WTC11 (cell line): ENCODE measurements around the gene TMCC1. TPM values are rescaled to one million over a fixed set of nuclear protein-coding genes. Genes with fewer than 3 reads are reported as not detected.

Experiments used
- ATAC-seq: fragments of 200-7000 bp; cut with Tn5 transposase; 2 replicates; pipeline ENCODE4 v1.10.0; 2021; ENCODE audit warnings: mild to moderate bottlenecking, moderate library complexity
- CTCF ChIA-PET: fragments of 300-600 bp; sonication (Branson Sonifier 250); formaldehyde crosslinking; loops from one replicate; lab custom pipeline; 2021; ENCODE audit warnings: antibody characterized with exemption; lab: Charles Lee
- POLR2A ChIA-PET: fragments of 350-600 bp; sonication (Branson Sonifier 250); formaldehyde crosslinking; loops from one replicate; lab custom pipeline; 2021; ENCODE audit warnings: antibody characterized with exemption; lab: Charles Lee
- DNase-seq: peaks from one replicate; pipeline ENCODE4 v3.0.0; 2021; ENCODE audit warnings: low spot score
- H3K27ac Mint-ChIP-seq: 2 replicates; pipeline ENCODE4 v1.8.0; 2021; ENCODE audit warnings: mixed read lengths
- H3K27me3 Mint-ChIP-seq: 2 replicates; pipeline ENCODE4 v1.8.0; 2021; ENCODE audit warnings: low read depth, mild to moderate bottlenecking, moderate library complexity, mixed read lengths
- H3K36me3 Mint-ChIP-seq: 2 replicates; pipeline ENCODE4 v1.8.0; 2021; ENCODE audit warnings: mixed read lengths
- H3K4me1 Mint-ChIP-seq: 2 replicates; pipeline ENCODE4 v1.8.0; 2022; ENCODE audit warnings: mixed read lengths
- H3K4me3 Mint-ChIP-seq: 2 replicates; pipeline ENCODE4 v1.8.0; 2021; ENCODE audit warnings: mild to moderate bottlenecking, moderate library complexity, mixed read lengths
- H3K9me3 Mint-ChIP-seq: 2 replicates; pipeline ENCODE4 v1.8.0; 2021; ENCODE audit warnings: mixed read lengths
- ARID4B ChIP-seq: sonication (generic); formaldehyde crosslinking; IDR thresholded peaks from 2 replicates; pipeline ENCODE4 v1.8.0; 2023; ENCODE audit warnings: missing genetic modification reagents, mild to moderate bottlenecking, borderline replicate concordance
- ATF3 ChIP-seq: sonication (generic); formaldehyde crosslinking; conservative IDR thresholded peaks from 2 replicates; pipeline ENCODE4 v1.8.1; 2022; ENCODE audit warnings: mild to moderate bottlenecking, missing genetic modification reagents
- CREB1 ChIP-seq: sonication (generic); formaldehyde crosslinking; IDR thresholded peaks from 2 replicates; pipeline ENCODE4 v1.8.0; 2023; ENCODE audit warnings: mild to moderate bottlenecking, missing genetic modification reagents
- EMX1 ChIP-seq: fragments of 250-450 bp; sonication (Bioruptor Pico); IDR thresholded peaks from 2 replicates; pipeline ENCODE4 v1.8.0; 2021; ENCODE audit warnings: mild to moderate bottlenecking
- ESRRA ChIP-seq: sonication (generic); formaldehyde crosslinking; IDR thresholded peaks from 2 replicates; pipeline ENCODE4 v1.8.1; 2022; ENCODE audit warnings: mild to moderate bottlenecking, missing genetic modification reagents, borderline replicate concordance
- ETV6 ChIP-seq: sonication (generic); formaldehyde crosslinking; IDR thresholded peaks from 2 replicates; pipeline ENCODE4 v1.8.1; 2022; ENCODE audit warnings: mild to moderate bottlenecking, missing genetic modification reagents
- FOXP4 ChIP-seq: sonication (generic); formaldehyde crosslinking; IDR thresholded peaks from 2 replicates; pipeline ENCODE4 v1.8.0; 2022; ENCODE audit warnings: mild to moderate bottlenecking, missing genetic modification reagents
- IRF2 ChIP-seq: sonication (generic); formaldehyde crosslinking; IDR thresholded peaks from 2 replicates; pipeline ENCODE4 v1.8.0; 2022; ENCODE audit warnings: low read depth, missing genetic modification reagents, borderline replicate concordance
- KAT7 ChIP-seq: sonication (generic); formaldehyde crosslinking; IDR thresholded peaks from 2 replicates; pipeline ENCODE4 v1.8.1; 2023; ENCODE audit warnings: missing genetic modification reagents, mild to moderate bottlenecking, borderline replicate concordance
- NFYB ChIP-seq: sonication (generic); formaldehyde crosslinking; conservative IDR thresholded peaks from 2 replicates; pipeline ENCODE4 v1.8.0; 2022; ENCODE audit warnings: low read depth, missing genetic modification reagents
- PRDM15 ChIP-seq: sonication (generic); formaldehyde crosslinking; IDR thresholded peaks from 2 replicates; pipeline ENCODE4 v1.8.0; 2022; ENCODE audit warnings: missing genetic modification reagents
- STAT6 ChIP-seq: sonication (generic); formaldehyde crosslinking; conservative IDR thresholded peaks from 2 replicates; pipeline ENCODE4 v1.8.1; 2023; ENCODE audit warnings: mild to moderate bottlenecking, low read depth, missing genetic modification reagents, moderate library complexity
- TCF7 ChIP-seq: sonication (generic); formaldehyde crosslinking; IDR thresholded peaks from 2 replicates; pipeline ENCODE4 v1.8.0; 2022; ENCODE audit warnings: mild to moderate bottlenecking, low read depth, missing genetic modification reagents, moderate library complexity
- USF2 ChIP-seq: sonication (generic); formaldehyde crosslinking; IDR thresholded peaks from 2 replicates; pipeline ENCODE4 v1.8.1; 2023; ENCODE audit warnings: mild to moderate bottlenecking, missing genetic modification reagents, moderate library complexity
- ZBTB21 ChIP-seq: sonication (generic); formaldehyde crosslinking; IDR thresholded peaks from 2 replicates; pipeline ENCODE4 v1.8.1; 2023; ENCODE audit warnings: mild to moderate bottlenecking, missing genetic modification reagents, borderline replicate concordance
- ZNF138 ChIP-seq: sonication (generic); formaldehyde crosslinking; conservative IDR thresholded peaks from 2 replicates; pipeline ENCODE4 v1.8.1; 2022; ENCODE audit warnings: mild to moderate bottlenecking, moderate library complexity, missing genetic modification reagents
- ZNF317 ChIP-seq: sonication (generic); formaldehyde crosslinking; IDR thresholded peaks from 2 replicates; pipeline ENCODE4 v1.8.1; 2023; ENCODE audit warnings: low read depth, mild to moderate bottlenecking, moderate library complexity, missing genetic modification reagents, borderline replicate concordance
- ZNF416 ChIP-seq: fragments of 250-450 bp; sonication (Bioruptor Pico); IDR thresholded peaks from 2 replicates; pipeline ENCODE4 v1.9.0; 2021; ENCODE audit warnings: mild to moderate bottlenecking, inconsistent platforms
- ZNF425 ChIP-seq: fragments of 250-450 bp; sonication (Bioruptor Pico); conservative IDR thresholded peaks from 2 replicates; pipeline ENCODE4 v1.9.0; 2021; ENCODE audit warnings: mild to moderate bottlenecking
- total RNA-seq: library from RNA; stranded (reverse); gene quantifications from 3 replicates; pipeline ENCODE4 v1.2.3, GENCODE V29; 2021

TMCC1 gene
- total RNA-seq, 1 experiment from 2014 or later, result 29.3 TPM

GRCh38 chr3:129778871-129779270, 114.6 kb downstream of the TMCC1 start:
- Mint-ChIP-seq H3K4me1 (peaks cover 8% of the 10 kb centered on the region), H3K36me3 (no peaks in the 10 kb centered on the region), H3K9me3 (no peaks in the 10 kb centered on the region), H3K27me3 (no peaks in the 10 kb centered on the region), H3K27ac (no peak overlapping the region), H3K4me3 (no peak overlapping the region)
- CTCF ChIA-PET, result no interaction called here
- ATAC-seq (no peak), DNase-seq (no peak)
- no peak for TF ChIP-seq ZNF317 (CRISPR knock-in tag)
- TF ChIP-seq EMX1 (CRISPR knock-in tag), result no peak
- no peak for TF ChIP-seq ATF3 (CRISPR knock-in tag)
- TF ChIP-seq FOXP4 (CRISPR knock-in tag), result no peak
- no peak for TF ChIP-seq ARID4B (CRISPR knock-in tag)
- no peak for TF ChIP-seq IRF2 (CRISPR knock-in tag)
- TF ChIP-seq TCF7 (CRISPR knock-in tag), result no peak
- TF ChIP-seq STAT6 (CRISPR knock-in tag), result no peak
- TF ChIP-seq NFYB (CRISPR knock-in tag), result no peak
- no peak for TF ChIP-seq ZNF425
- TF ChIP-seq ETV6 (CRISPR knock-in tag), result no peak
- no peak for TF ChIP-seq ZNF138 (CRISPR knock-in tag)
- POLR2A ChIA-PET, result no interaction called here

GRCh38 chr3:129777806-129778205, 115.7 kb downstream of the TMCC1 start:
- no peak for ATAC-seq
- TF ChIP-seq ZNF317 (CRISPR knock-in tag), result no peak
- TF ChIP-seq CREB1 (CRISPR knock-in tag), result no peak
- no peak for TF ChIP-seq ZNF138 (CRISPR knock-in tag)
- TF ChIP-seq PRDM15 (CRISPR knock-in tag), result no peak
- no peak for TF ChIP-seq ESRRA (CRISPR knock-in tag)
- TF ChIP-seq ZNF416 (CRISPR knock-in tag), result no peak
- no peak for TF ChIP-seq USF2 (CRISPR knock-in tag)
- no peak for TF ChIP-seq ZBTB21 (CRISPR knock-in tag)
- TF ChIP-seq KAT7 (CRISPR knock-in tag), result no peak

More at GRCh38 chr3:129777806-129778205, 115.7 kb downstream of the TMCC1 start:
- no peak for DNase-seq
- Mint-ChIP-seq H3K4me1 (peaks cover 13% of the 10 kb centered on the region), H3K27ac (0 out of 2 replicates have a peak overlapping the region, but pooled peaks have one; percentile 32), H3K27me3 (no peaks in the 10 kb centered on the region), H3K4me3 (no peak overlapping the region), H3K36me3 (no peaks in the 10 kb centered on the region), H3K9me3 (no peaks in the 10 kb centered on the region)
- POLR2A ChIA-PET, result no interaction called here
- CTCF ChIA-PET, result no interaction called here
